ENCODE measurements around the gene IGF1R.
A peak's percentile ranks its signal among the peaks of the same experiment; 100 is the strongest.

The IGF1R gene

DNA sequence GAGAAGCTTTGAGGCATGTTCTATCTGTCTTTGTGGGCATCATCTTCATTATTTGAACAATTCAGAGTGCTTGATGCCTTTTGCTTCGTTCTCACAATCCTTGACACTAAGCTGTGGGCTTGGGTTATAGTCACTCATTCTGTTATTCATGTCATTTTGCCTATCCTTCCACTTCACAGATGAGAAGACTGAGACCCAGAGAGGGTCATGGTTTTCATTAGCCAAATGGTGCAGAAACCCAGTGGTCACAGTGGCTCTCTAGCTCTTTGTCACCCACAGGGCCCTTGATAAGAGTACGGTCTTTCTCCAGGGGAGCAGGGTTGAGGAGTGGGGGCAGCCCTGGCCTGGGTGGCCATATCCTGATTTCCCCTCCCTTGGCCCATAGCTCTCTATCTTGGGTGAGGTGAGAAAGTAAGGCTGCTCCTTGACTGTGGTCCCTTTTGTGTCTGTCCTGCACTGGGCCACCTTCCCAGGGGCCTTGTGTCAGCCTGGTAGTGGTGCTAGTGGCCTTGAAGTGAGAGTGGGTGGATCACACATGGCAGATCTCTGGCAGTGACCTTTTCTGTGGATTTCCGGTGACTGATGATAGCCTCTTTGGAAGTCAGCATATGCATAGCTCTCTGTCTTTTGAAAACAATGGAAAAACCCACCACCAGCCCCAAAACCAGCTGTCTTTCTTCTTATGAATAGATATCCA is 130.1 kb downstream of the IGF1R start:
- Histone ChIP-seq H3K9ac (ENCODE audit: low read depth in 1 of 2, low read length in 2 of 2) (no peak overlapping the region), H3K4me1 (ENCODE audit: control insufficient read depth in 1 of 2, insufficient read depth in 2 of 2, low read length in 2 of 2) (peaks cover 3 to 5% of the 10 kb centered on the region in 2 donors), H3K9me3 (ENCODE audit: control insufficient read depth in 1 of 2, low read length in 2 of 2) (no peaks in the 10 kb centered on the region), H3K27me3 (ENCODE audit: control insufficient read depth in 1 of 2, insufficient read depth in 2 of 2, low read length in 2 of 2) (no peaks in the 10 kb centered on the region), H3K4me3 (ENCODE audit: low read depth in 1 of 2, low read length in 2 of 2) (no peak overlapping the region), H3K36me3 (ENCODE audit: control insufficient read depth in 1 of 2, insufficient read depth in 2 of 2, low read length in 2 of 2) (no peaks in the 10 kb centered on the region), H3K27ac (ENCODE audit: low read depth, low read length) (no peak overlapping the region)

DNA sequence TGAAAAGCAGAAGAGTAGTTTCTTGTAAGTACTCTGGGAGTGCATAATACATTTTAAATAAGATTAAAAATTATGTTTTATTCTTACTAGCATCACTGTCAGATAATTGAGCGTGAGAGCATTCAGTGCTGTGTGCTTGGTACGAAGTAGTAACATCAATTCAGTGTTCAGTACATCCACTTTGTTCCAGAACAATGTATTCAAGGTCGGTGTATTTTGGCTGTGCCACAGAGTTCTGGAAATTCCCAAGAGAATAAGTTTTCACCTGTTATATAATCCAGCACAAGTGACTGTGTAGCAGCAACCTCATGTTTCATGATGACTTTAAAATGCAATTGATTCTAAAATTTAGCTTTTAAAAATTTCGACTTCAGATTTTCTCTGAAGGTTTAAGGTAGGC is 130.6 kb downstream of the IGF1R start:
- Histone ChIP-seq H3K27me3 (ENCODE audit: control insufficient read depth in 1 of 2, insufficient read depth in 2 of 2, low read length in 2 of 2) (no peaks in the 10 kb centered on the region), H3K36me3 (ENCODE audit: control insufficient read depth in 1 of 2, insufficient read depth in 2 of 2, low read length in 2 of 2) (no peaks in the 10 kb centered on the region), H3K4me1 (ENCODE audit: control insufficient read depth in 1 of 2, insufficient read depth in 2 of 2, low read length in 2 of 2) (peaks cover 0 to 4% of the 10 kb centered on the region in 2 donors), H3K27ac (ENCODE audit: low read depth, low read length) (no peak overlapping the region), H3K4me3 (ENCODE audit: low read depth in 1 of 2, low read length in 2 of 2) (no peak overlapping the region), H3K9ac (ENCODE audit: low read depth in 1 of 2, low read length in 2 of 2) (no peak overlapping the region), H3K9me3 (ENCODE audit: control insufficient read depth in 1 of 2, low read length in 2 of 2) (no peaks in the 10 kb centered on the region)

DNA sequence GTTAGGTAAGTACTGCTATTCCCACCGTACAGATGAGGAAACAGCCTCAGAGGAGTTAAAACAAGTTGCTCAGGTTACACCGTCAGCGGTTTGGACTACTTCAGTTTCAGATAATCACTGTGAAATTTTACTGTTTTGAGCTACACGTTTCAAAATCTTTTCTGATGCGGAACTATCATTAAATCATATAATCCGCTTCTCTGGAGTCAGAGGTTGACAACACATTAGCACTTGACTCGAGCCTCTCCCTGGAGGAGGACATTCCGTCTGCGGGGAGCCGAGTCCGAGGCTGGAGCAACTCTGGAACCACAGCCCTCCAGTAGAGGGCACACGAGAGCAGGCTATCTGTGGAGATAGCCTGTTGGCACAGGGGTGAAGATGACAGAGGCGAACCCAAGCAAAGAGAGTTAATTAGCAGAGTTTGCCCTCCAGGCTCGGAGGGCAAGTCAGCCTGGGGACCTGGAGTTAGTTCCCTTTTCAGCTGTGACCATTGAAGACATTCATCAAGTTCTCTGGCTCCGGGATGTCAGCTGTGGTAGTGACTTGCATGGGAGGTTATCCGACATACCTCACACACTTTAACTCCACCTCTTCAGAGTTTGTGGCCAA is 131.2 kb downstream of the IGF1R start:
- no peaks in the 10 kb centered on the region for H3K9me3 ChIP-seq (ENCODE audit: control insufficient read depth in 1 of 2, low read length in 2 of 2)
- no peak overlapping the region for H3K27ac ChIP-seq (ENCODE audit: low read depth, low read length)
- H3K27me3 ChIP-seq (ENCODE audit: control insufficient read depth in 1 of 2, insufficient read depth in 2 of 2, low read length in 2 of 2) = no peaks in the 10 kb centered on the region
- H3K4me1 ChIP-seq (ENCODE audit: control insufficient read depth in 1 of 2, insufficient read depth in 2 of 2, low read length in 2 of 2) = peaks cover 0 to 4% of the 10 kb centered on the region in 2 donors
- no peak overlapping the region for H3K4me3 ChIP-seq (ENCODE audit: low read depth in 1 of 2, low read length in 2 of 2)
- no peaks in the 10 kb centered on the region for H3K36me3 ChIP-seq (ENCODE audit: control insufficient read depth in 1 of 2, insufficient read depth in 2 of 2, low read length in 2 of 2)
- H3K9ac ChIP-seq (ENCODE audit: low read depth in 1 of 2, low read length in 2 of 2) = no peak overlapping the region

DNA sequence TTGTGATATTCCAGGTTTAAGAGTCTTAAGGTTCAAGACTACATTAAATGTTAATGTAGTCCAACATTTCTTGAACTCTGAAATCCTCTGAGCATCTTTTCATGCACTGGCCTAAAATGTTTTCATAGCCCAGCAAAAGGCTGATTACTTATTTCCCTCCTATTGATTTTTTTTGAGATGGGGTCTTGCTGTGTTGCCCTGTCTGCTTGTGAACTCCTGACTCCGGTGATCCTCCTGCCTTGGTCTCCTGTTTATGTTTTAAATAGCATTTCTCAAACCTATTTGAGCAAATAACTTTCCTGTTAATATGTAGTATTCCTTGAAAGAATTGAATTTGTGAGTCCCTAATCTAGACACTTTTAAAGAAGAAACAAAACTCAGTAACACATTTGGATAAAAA is 133.5 kb downstream of the IGF1R start:
- Histone ChIP-seq H3K27ac (ENCODE audit: low read depth, low read length) (no peak overlapping the region), H3K9ac (ENCODE audit: low read depth in 1 of 2, low read length in 2 of 2) (no peak overlapping the region), H3K9me3 (ENCODE audit: control insufficient read depth in 1 of 2, low read length in 2 of 2) (no peaks in the 10 kb centered on the region), H3K4me1 (ENCODE audit: control insufficient read depth in 1 of 2, insufficient read depth in 2 of 2, low read length in 2 of 2) (peaks cover 15 to 22% of the 10 kb centered on the region in 2 donors), H3K36me3 (ENCODE audit: control insufficient read depth in 1 of 2, insufficient read depth in 2 of 2, low read length in 2 of 2) (no peaks in the 10 kb centered on the region), H3K27me3 (ENCODE audit: control insufficient read depth in 1 of 2, insufficient read depth in 2 of 2, low read length in 2 of 2) (no peaks in the 10 kb centered on the region), H3K4me3 (ENCODE audit: low read depth in 1 of 2, low read length in 2 of 2) (no peak overlapping the region)

DNA sequence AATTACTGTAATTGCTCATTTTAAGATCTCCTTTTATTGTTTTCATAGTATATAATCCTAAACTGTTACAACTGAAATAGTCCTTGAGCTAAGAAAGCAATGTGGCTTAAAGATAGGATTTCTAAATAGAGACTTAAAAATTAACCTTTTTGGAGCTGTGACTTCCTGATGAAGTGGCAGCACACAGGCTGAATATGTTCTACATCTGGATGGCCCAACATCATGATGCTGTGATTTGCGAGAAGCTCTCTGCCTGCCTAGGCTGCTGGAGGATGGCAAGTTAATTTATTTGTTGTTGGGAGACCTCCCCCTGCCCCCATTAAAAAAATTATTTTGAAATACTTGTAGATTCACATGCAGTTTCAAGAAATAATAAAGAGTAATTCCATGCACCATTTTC is 134.5 kb downstream of the IGF1R start:
- Histone ChIP-seq H3K9ac (ENCODE audit: low read depth in 1 of 2, low read length in 2 of 2) (no peak overlapping the region), H3K4me1 (ENCODE audit: control insufficient read depth in 1 of 2, insufficient read depth in 2 of 2, low read length in 2 of 2) (peaks cover 18 to 24% of the 10 kb centered on the region in 2 donors), H3K4me3 (ENCODE audit: low read depth in 1 of 2, low read length in 2 of 2) (no peak overlapping the region), H3K36me3 (ENCODE audit: control insufficient read depth in 1 of 2, insufficient read depth in 2 of 2, low read length in 2 of 2) (no peaks in the 10 kb centered on the region), H3K9me3 (ENCODE audit: control insufficient read depth in 1 of 2, low read length in 2 of 2) (no peaks in the 10 kb centered on the region), H3K27ac (ENCODE audit: low read depth, low read length) (no peak overlapping the region), H3K27me3 (ENCODE audit: control insufficient read depth in 1 of 2, insufficient read depth in 2 of 2, low read length in 2 of 2) (no peaks in the 10 kb centered on the region)

DNA sequence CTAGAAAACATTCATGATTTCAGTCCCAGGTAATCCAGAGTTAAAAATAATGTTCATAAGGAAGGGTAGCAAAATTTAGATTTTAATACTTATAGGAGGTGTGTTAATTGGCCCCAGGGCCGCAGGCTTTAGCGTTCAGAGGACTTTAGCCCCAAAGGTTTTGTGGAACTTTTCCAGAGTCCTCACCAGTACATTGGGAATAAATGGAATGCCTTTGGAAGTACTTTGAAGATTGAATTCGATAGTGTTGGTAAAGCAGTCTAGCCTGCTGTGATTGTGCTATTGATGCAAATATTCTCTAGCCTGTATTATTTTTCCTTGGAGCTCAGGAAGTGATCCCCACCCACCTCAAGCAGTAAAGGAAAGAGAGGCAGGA is 137.1 kb downstream of the IGF1R start:
- no peaks in the 10 kb centered on the region for H3K36me3 ChIP-seq (ENCODE audit: control insufficient read depth in 1 of 2, insufficient read depth in 2 of 2, low read length in 2 of 2)
- no peak overlapping the region for H3K4me3 ChIP-seq (ENCODE audit: low read depth in 1 of 2, low read length in 2 of 2)
- no peaks in the 10 kb centered on the region for H3K9me3 ChIP-seq (ENCODE audit: control insufficient read depth in 1 of 2, low read length in 2 of 2)
- no peak overlapping the region for H3K27ac ChIP-seq (ENCODE audit: low read depth, low read length)
- H3K27me3 ChIP-seq (ENCODE audit: control insufficient read depth in 1 of 2, insufficient read depth in 2 of 2, low read length in 2 of 2) = no peaks in the 10 kb centered on the region
- H3K9ac ChIP-seq (ENCODE audit: low read depth in 1 of 2, low read length in 2 of 2) = no peak overlapping the region
- H3K4me1 ChIP-seq (ENCODE audit: control insufficient read depth in 1 of 2, insufficient read depth in 2 of 2, low read length in 2 of 2) = peaks cover 18 to 24% of the 10 kb centered on the region in 2 donors

DNA sequence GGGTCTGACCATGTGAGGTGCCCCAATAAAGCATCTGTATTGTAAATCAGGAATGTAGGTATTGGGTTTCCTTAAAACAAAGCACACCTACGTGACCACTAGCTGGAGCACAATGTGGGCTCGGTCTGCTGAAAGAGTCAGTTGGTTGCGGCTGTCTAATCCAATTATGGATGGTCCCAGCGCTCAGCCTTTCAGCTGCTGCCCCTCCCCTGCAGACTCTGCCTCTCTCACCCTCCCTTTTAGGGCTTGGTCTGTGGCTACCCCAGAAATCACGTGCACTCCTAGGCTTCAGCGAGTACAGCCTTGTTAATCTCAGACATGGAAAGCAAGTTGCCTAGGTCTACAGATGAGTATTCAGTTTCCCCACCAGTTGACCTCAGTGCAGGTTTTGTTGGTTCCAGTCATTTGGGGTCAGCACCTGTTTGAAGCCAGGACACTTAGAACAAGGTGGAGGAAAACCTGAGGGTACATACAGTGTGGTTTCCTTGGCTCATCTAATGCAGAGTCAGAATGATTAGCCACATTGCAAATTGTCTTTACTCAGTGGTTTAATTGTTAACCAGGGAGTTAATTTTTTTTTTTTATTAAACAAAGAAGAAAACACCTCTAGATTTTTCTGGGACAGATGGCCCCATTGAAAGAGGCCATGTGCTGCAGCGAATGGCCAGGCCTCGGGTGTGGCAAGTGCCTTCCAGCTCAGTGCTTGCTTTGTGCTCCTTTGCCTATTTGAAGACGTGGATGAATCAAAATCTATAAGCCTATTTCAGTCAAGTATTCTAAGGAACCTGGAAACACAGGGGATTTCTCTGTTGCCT is 137.7 kb downstream of the IGF1R start:
- Histone ChIP-seq H3K9me3 (ENCODE audit: control insufficient read depth in 1 of 2, low read length in 2 of 2) (no peaks in the 10 kb centered on the region), H3K27me3 (ENCODE audit: control insufficient read depth in 1 of 2, insufficient read depth in 2 of 2, low read length in 2 of 2) (no peaks in the 10 kb centered on the region), H3K9ac (ENCODE audit: low read depth in 1 of 2, low read length in 2 of 2) (no peak overlapping the region), H3K4me1 (ENCODE audit: control insufficient read depth in 1 of 2, insufficient read depth in 2 of 2, low read length in 2 of 2) (peaks cover 18 to 24% of the 10 kb centered on the region in 2 donors), H3K36me3 (ENCODE audit: control insufficient read depth in 1 of 2, insufficient read depth in 2 of 2, low read length in 2 of 2) (no peaks in the 10 kb centered on the region), H3K27ac (ENCODE audit: low read depth, low read length) (no peak overlapping the region), H3K4me3 (ENCODE audit: low read depth in 1 of 2, low read length in 2 of 2) (no peak overlapping the region)

DNA sequence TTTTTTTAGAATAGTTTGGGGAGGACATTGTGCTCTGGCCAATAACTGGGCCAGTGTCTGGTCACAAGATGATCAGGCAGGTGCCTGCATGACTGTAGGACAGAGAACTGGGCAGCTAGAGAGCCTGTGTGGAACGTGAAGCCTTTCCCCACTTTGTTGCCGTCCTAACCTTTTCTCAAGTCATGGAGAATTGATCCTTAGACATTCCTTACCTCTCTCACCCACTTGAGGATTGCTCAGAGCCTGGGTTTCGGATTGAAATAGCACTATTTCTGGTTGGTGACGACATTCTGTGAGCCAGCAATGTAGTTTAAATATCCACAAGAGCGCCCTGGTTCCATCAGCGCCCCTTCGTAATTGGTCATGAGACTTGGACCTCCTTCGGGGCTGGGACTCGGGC is 138.4 kb downstream of the IGF1R start:
- Histone ChIP-seq H3K27ac (ENCODE audit: low read depth, low read length) (no peak overlapping the region), H3K9me3 (ENCODE audit: control insufficient read depth in 1 of 2, low read length in 2 of 2) (no peaks in the 10 kb centered on the region), H3K9ac (ENCODE audit: low read depth in 1 of 2, low read length in 2 of 2) (peak overlapping the region in 1 of 2 donors; percentile 12), H3K4me1 (ENCODE audit: control insufficient read depth in 1 of 2, insufficient read depth in 2 of 2, low read length in 2 of 2) (peaks cover 18 to 24% of the 10 kb centered on the region in 2 donors), H3K4me3 (ENCODE audit: low read depth in 1 of 2, low read length in 2 of 2) (no peak overlapping the region), H3K27me3 (ENCODE audit: control insufficient read depth in 1 of 2, insufficient read depth in 2 of 2, low read length in 2 of 2) (no peaks in the 10 kb centered on the region), H3K36me3 (ENCODE audit: control insufficient read depth in 1 of 2, insufficient read depth in 2 of 2, low read length in 2 of 2) (no peaks in the 10 kb centered on the region)

DNA sequence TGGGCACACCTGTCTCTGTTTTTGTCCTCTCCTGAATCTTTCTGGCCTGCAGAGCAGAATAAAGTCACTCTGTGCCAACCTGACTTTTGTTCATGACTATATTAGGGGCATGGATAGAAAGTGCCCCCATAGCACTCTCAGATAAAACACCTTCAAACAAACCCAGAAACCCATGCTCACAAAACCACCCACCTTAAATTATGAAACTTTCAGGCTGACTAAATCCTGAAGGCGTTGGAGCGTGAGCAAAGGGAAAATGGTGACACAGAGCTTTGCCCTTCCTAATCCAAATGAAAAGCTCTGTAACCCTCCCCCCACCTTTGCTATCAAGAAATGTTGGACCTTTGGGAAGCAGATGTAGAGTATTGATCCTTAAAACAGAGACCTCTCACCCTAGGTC is 138.9 kb downstream of the IGF1R start:
- Histone ChIP-seq H3K27ac (ENCODE audit: low read depth, low read length) (no peak overlapping the region), H3K4me1 (ENCODE audit: control insufficient read depth in 1 of 2, insufficient read depth in 2 of 2, low read length in 2 of 2) (peaks cover 18 to 24% of the 10 kb centered on the region in 2 donors), H3K36me3 (ENCODE audit: control insufficient read depth in 1 of 2, insufficient read depth in 2 of 2, low read length in 2 of 2) (no peaks in the 10 kb centered on the region), H3K9ac (ENCODE audit: low read depth in 1 of 2, low read length in 2 of 2) (no peak overlapping the region), H3K27me3 (ENCODE audit: control insufficient read depth in 1 of 2, insufficient read depth in 2 of 2, low read length in 2 of 2) (no peaks in the 10 kb centered on the region), H3K9me3 (ENCODE audit: control insufficient read depth in 1 of 2, low read length in 2 of 2) (no peaks in the 10 kb centered on the region), H3K4me3 (ENCODE audit: low read depth in 1 of 2, low read length in 2 of 2) (no peak overlapping the region)
